ENCODE measurements around the gene PUSL1.

GRCh38 chr1:1322952-1323351 lies 14.6 kb downstream of the PUSL1 start:
- TF ChIP-seq EZH2 (IDR thresholded peaks at IDR 0.05; ENCODE audit: low read length) (no peak), CTCF (optimal IDR thresholded peaks at IDR 0.05 in 1 of 3, IDR thresholded peaks at IDR 0.05 in 1 of 3, conservative IDR thresholded peaks at IDR 0.05 in 1 of 3; ENCODE audit: extremely low read depth in 1 of 3, insufficient read depth in 2 of 3, low read length in 3 of 3) (no peak)

All from keratinocyte (primary cell).